Neural cell (in vitro differentiated cells): Measurements from ENCODE around the gene WNT3. TPM values are rescaled to one million over a fixed set of nuclear protein-coding genes. Genes with fewer than 3 reads are reported as not detected.

ENCODE experiments used
- H2AFZ ChIP-seq: fragments of 200-600, 300-800 bp; sonication (generic), shearing (Covaris generic); 2 replicates; pipeline ENCODE4 v1.6.0; 2014; ENCODE audit warnings: low read depth, mild to moderate bottlenecking, antibody characterized with exemption, low read length, moderate library complexity
- H3F3A ChIP-seq: fragments of 200-600 bp; shearing (Covaris generic); 2 replicates; pipeline ENCODE4 v1.6.1; 2016; ENCODE audit warnings: mild to moderate bottlenecking, moderate library complexity, mixed read lengths, antibody characterized with exemption, low read length; ENCODE audit not compliant: insufficient read depth, poor library complexity, severe bottlenecking
- H3K27ac ChIP-seq: fragments of 200-600, 300-800 bp; sonication (generic), shearing (Covaris generic); 2 replicates; pipeline ENCODE4 v1.5.1; 2014; ENCODE audit warnings: mild to moderate bottlenecking, low read length, moderate library complexity
- H3K27me3 ChIP-seq: fragments of 300-800, 200-600 bp; sonication (generic), shearing (Covaris generic); 2 replicates; pipeline ENCODE4 v1.6.0; 2014; ENCODE audit warnings: mild to moderate bottlenecking, low read depth, low read length, moderate library complexity; ENCODE audit not compliant: insufficient read depth
- H3K36me3 ChIP-seq: fragments of 300-800, 200-600 bp; sonication (generic), shearing (Covaris generic); 2 replicates; pipeline ENCODE4 v1.5.1; 2014; ENCODE audit warnings: mild to moderate bottlenecking, antibody characterized with exemption, low read length, moderate library complexity; ENCODE audit not compliant: insufficient read depth
- H3K4me2 ChIP-seq: fragments of 300-800, 200-600 bp; sonication (generic), shearing (Covaris generic); 2 replicates; pipeline ENCODE4 v1.6.0; 2014; ENCODE audit warnings: mild to moderate bottlenecking, low read length
- H3K4me3 ChIP-seq: fragments of 300-800, 200-600 bp; sonication (generic), shearing (Covaris generic); 2 replicates; pipeline ENCODE4 v1.5.1; 2014; ENCODE audit warnings: mild to moderate bottlenecking, low read length, moderate library complexity
- H3K79me2 ChIP-seq: fragments of 200-600 bp; shearing (Covaris generic); replicated peaks from 2 replicates; pipeline ENCODE4 v1.6.0; 2014; ENCODE audit warnings: mild to moderate bottlenecking, low read length, moderate library complexity; ENCODE audit not compliant: insufficient read depth
- H3K9ac ChIP-seq: fragments of 300-800, 200-600 bp; sonication (generic), shearing (Covaris generic); 2 replicates; pipeline ENCODE4 v1.6.1; 2016; ENCODE audit warnings: mild to moderate bottlenecking, low read length, mixed read lengths
- H3K9me2 ChIP-seq: fragments of 200-600 bp; shearing (Covaris generic); 2 replicates; pipeline ENCODE4 v1.6.1; 2016; ENCODE audit warnings: mild to moderate bottlenecking, low read length, mixed read lengths; ENCODE audit not compliant: insufficient read depth
- H3K9me3 ChIP-seq: fragments of 200-600, 300-800 bp; sonication (generic), shearing (Covaris generic); 2 replicates; pipeline ENCODE4 v1.6.1; 2016; ENCODE audit warnings: mild to moderate bottlenecking, mixed run types, low read length, moderate library complexity, mixed read lengths
- H4K20me1 ChIP-seq: fragments of 200-600 bp; shearing (Covaris generic); 2 replicates; pipeline ENCODE4 v1.6.1; 2016; ENCODE audit warnings: mild to moderate bottlenecking, mixed run types; ENCODE audit not compliant: insufficient read depth
- EP300 ChIP-seq: fragments of 450-650 bp; conservative IDR thresholded peaks from 2 replicates; pipeline ENCODE4 v1.6.1; 2014; ENCODE audit warnings: antibody characterized with exemption, mild to moderate bottlenecking, moderate library complexity; ENCODE audit not compliant: poor library complexity, severe bottlenecking
- MXI1 ChIP-seq: fragments of 450-650 bp; conservative IDR thresholded peaks from 2 replicates; pipeline ENCODE4 v1.6.1; 2014; ENCODE audit warnings: antibody characterized with exemption, mild to moderate bottlenecking; ENCODE audit not compliant: poor library complexity, severe bottlenecking
- POLR2AphosphoS5 ChIP-seq: IDR thresholded peaks from 2 replicates; pipeline ENCODE4 v1.6.1; 2012
- SMC3 ChIP-seq: fragments of 450-650 bp; conservative IDR thresholded peaks from 2 replicates; pipeline ENCODE4 v1.6.1; 2014; ENCODE audit warnings: antibody characterized with exemption, mild to moderate bottlenecking, moderate library complexity; ENCODE audit not compliant: poor library complexity
- TAF1 ChIP-seq: IDR thresholded peaks from 2 replicates; pipeline ENCODE4 v1.6.1; 2012; ENCODE audit warnings: low read depth
- polyA plus RNA-seq: library from polyadenylated mRNA; depleted of rRNA; stranded (reverse); fragments of >200 nt; gene quantifications from 2 replicates; pipeline ENCODE4 v1.2.3, GENCODE V29; 2014
- TF ChIP-seq, protein P1 (sequence below): fragments of 450-650 bp; IDR thresholded peaks from 2 replicates; pipeline ENCODE4 v1.5.1; 2014; ENCODE audit warnings: antibody characterized with exemption, mild to moderate bottlenecking, moderate library complexity; ENCODE audit not compliant: poor library complexity, severe bottlenecking
- TF ChIP-seq, protein P2 (sequence below): IDR thresholded peaks from 2 replicates; pipeline ENCODE4 v1.6.1; 2012; ENCODE audit warnings: borderline replicate concordance

The WNT3 gene
- polyA plus RNA-seq, 1 donor from 2014 or later, result 7.6 TPM

DNA sequence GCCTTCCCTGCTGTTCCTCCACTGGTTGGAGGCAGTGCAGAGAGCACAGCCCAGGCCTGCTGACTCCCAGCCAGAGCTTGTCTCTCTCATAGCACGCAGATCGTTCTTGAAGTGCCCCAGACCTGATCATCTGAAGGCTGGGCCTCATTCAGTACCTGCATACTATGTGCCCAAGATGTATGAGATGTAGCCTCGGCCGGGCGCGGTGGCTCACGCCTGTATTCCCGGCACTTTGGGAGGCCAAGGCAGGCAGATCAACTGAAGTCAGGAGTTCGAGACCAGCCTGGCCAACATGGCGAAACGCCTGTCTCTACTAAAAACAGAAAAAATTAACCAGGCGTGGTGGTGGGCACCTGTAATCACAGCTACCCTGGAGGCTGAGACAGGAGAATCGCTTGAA lies 31.0 kb downstream of the WNT3 start:
- no peak overlapping the region for H3K4me2 ChIP-seq
- H3K4me3 ChIP-seq, result no peak overlapping the region
- no peaks in the 10 kb centered on the region for H3K36me3 ChIP-seq
- H3K27me3 ChIP-seq, result no peaks in the 10 kb centered on the region
- TF ChIP-seq, protein P1, sequence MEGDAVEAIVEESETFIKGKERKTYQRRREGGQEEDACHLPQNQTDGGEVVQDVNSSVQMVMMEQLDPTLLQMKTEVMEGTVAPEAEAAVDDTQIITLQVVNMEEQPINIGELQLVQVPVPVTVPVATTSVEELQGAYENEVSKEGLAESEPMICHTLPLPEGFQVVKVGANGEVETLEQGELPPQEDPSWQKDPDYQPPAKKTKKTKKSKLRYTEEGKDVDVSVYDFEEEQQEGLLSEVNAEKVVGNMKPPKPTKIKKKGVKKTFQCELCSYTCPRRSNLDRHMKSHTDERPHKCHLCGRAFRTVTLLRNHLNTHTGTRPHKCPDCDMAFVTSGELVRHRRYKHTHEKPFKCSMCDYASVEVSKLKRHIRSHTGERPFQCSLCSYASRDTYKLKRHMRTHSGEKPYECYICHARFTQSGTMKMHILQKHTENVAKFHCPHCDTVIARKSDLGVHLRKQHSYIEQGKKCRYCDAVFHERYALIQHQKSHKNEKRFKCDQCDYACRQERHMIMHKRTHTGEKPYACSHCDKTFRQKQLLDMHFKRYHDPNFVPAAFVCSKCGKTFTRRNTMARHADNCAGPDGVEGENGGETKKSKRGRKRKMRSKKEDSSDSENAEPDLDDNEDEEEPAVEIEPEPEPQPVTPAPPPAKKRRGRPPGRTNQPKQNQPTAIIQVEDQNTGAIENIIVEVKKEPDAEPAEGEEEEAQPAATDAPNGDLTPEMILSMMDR, result no peak
- TF ChIP-seq SMC3, result no peak
- H2AFZ ChIP-seq, result no peak overlapping the region
- no peaks in the 10 kb centered on the region for H4K20me1 ChIP-seq
- no peak overlapping the region for H3K9ac ChIP-seq
- H3K79me2 ChIP-seq, result no peaks in the 10 kb centered on the region
- H3F3A ChIP-seq, result no peaks in the 10 kb centered on the region
- no peaks in the 10 kb centered on the region for H3K9me2 ChIP-seq
- H3K27ac ChIP-seq, result no peak overlapping the region
- no peaks in the 10 kb centered on the region for H3K9me3 ChIP-seq

DNA sequence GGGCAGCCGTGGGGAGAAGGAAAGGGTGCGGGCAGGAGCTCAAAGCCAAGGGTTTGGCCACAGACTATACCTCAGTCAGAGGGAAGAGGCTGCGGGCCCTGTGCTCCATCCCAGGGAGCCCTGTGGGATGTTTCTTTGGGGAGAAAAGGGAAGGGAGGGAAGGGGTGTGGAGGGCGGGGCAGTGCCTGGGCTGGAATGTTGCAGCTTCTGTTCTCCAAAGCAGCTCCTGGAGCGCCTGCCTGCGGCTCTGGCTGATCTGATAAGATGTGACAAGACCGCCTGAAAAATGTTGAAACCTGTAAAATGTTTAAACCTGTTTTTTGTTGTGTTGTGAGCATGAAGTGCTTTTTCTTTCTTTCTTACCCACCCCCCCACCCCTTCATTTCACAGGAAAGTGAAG lies 32.8 kb downstream of the WNT3 start:
- Histone ChIP-seq H3K9me3 (no peaks in the 10 kb centered on the region), H3K4me3 (no peak overlapping the region), H2AFZ (no peak overlapping the region), H3K9ac (no peak overlapping the region), H3K36me3 (no peaks in the 10 kb centered on the region), H3K9me2 (no peaks in the 10 kb centered on the region), H3K27ac (no peak overlapping the region), H4K20me1 (no peaks in the 10 kb centered on the region), H3K79me2 (no peaks in the 10 kb centered on the region), H3F3A (no peaks in the 10 kb centered on the region), H3K4me2 (no peak overlapping the region), H3K27me3 (no peaks in the 10 kb centered on the region)
- TF ChIP-seq SMC3 (no peak), POLR2AphosphoS5 (no peak), MXI1 (no peak), TAF1 (no peak)

DNA sequence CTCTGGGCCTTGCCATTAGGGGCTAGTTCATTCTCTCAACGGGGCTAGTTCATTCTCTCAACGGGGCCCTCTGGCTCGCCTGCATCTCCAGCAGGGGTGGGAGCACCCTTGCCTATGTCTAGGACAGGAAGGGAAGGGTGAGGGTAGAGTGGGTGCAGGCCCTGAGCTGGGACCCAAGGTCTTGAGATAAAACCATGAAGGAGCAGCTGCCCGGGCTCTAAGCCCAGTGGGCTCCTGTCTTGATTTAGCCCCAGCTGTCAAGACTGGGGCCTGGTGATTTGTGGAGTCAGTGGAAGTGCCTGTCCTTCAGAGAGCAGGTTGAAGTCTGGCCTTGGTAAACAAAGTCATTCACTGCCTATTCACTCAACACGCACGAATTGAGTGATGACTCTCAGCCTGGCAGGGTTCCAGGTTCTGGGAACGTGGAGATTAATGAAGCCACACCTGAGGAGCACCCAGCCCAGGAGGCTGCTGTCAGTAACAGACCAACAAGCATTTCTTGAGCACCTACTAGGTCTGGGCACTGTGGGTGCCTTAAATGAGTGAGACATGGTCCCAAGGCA lies 35.4 kb downstream of the WNT3 start:
- Histone ChIP-seq H3K4me3 (no peak overlapping the region), H3K4me2 (no peak overlapping the region), H3K9ac (no peak overlapping the region), H2AFZ (no peak overlapping the region), H3K79me2 (no peaks in the 10 kb centered on the region), H3K27me3 (no peaks in the 10 kb centered on the region), H3K9me2 (no peaks in the 10 kb centered on the region), H3K36me3 (no peaks in the 10 kb centered on the region), H3K27ac (no peak overlapping the region), H3F3A (no peaks in the 10 kb centered on the region), H3K9me3 (no peaks in the 10 kb centered on the region), H4K20me1 (no peaks in the 10 kb centered on the region)
- no peak for TF ChIP-seq TAF1
- no peak for TF ChIP-seq POLR2AphosphoS5
- TF ChIP-seq, protein P2, sequence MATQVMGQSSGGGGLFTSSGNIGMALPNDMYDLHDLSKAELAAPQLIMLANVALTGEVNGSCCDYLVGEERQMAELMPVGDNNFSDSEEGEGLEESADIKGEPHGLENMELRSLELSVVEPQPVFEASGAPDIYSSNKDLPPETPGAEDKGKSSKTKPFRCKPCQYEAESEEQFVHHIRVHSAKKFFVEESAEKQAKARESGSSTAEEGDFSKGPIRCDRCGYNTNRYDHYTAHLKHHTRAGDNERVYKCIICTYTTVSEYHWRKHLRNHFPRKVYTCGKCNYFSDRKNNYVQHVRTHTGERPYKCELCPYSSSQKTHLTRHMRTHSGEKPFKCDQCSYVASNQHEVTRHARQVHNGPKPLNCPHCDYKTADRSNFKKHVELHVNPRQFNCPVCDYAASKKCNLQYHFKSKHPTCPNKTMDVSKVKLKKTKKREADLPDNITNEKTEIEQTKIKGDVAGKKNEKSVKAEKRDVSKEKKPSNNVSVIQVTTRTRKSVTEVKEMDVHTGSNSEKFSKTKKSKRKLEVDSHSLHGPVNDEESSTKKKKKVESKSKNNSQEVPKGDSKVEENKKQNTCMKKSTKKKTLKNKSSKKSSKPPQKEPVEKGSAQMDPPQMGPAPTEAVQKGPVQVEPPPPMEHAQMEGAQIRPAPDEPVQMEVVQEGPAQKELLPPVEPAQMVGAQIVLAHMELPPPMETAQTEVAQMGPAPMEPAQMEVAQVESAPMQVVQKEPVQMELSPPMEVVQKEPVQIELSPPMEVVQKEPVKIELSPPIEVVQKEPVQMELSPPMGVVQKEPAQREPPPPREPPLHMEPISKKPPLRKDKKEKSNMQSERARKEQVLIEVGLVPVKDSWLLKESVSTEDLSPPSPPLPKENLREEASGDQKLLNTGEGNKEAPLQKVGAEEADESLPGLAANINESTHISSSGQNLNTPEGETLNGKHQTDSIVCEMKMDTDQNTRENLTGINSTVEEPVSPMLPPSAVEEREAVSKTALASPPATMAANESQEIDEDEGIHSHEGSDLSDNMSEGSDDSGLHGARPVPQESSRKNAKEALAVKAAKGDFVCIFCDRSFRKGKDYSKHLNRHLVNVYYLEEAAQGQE, result no peak
- no peak for TF ChIP-seq EP300
